ENCODE data around the gene RHOB.
"Not testable (repeated sequence)": the region's sequence is repeated elsewhere in the genome, so short reads cannot be mapped to it uniquely, and the experiment has no call there.

Gene RHOB

DNA sequence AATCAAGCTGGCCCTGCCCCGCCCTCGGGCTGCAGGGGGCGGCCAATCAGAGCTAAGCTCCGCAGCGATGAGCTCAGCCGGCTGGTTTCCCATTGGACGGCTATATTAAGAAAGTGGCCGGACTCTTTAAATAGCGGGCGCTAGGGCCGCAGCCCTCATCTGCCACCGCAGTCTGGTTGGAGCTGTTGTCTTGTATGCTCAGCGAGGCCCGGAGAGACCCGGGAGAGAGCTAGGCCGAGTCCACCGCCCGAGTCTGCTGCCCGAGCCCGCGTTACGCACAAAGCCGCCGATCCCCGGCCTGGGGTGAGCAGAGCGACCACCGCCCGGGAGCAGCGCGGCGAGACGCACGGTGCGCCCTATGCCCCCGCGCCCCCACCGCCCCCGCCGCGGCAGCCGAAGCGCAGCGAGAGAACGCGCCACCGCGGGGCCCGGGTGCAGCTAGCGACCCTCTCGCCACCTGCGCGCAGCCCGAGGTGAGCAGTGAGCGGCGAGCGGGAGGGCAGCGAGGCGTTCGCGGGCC lies at the start of gene RHOB:
TSS of gene RHOB (plus strand) at position 158 of the 520 bp plus-strand sequence. CDS start 392 bp downstream, outside the sequence.
- DNase-seq, result peak; percentile 77

DNA sequence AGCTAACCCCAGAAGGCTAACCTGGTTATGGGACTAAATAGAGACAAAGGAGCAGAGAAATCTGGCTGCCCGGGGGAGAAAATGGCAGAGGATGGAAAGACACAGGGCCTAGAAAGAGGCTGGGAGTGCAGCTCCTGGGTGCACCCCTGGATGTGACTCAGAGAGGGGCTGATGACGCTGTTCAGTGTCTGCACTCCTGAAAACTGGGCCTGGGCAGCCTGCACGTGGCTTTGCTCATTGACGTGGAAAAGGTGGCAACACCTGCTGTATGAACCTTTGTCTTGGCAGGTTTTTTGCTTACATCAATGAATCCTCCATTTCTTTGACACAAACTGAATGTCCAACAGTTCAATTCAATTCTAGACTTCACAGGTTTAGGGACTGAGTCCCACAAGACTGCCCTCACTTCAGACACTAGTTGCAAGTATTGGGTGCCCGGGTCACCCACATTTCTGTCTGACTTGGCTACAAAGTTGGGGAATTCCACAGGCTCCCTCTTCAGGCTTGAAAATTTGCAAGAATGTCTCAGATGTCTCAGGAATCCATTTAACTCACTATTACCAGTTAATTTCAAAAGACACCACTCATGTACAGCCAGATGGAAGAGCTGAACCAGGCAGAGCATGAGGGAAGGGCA lies 48.9 kb upstream of the RHOB start:
- no peak for DNase-seq

DNA sequence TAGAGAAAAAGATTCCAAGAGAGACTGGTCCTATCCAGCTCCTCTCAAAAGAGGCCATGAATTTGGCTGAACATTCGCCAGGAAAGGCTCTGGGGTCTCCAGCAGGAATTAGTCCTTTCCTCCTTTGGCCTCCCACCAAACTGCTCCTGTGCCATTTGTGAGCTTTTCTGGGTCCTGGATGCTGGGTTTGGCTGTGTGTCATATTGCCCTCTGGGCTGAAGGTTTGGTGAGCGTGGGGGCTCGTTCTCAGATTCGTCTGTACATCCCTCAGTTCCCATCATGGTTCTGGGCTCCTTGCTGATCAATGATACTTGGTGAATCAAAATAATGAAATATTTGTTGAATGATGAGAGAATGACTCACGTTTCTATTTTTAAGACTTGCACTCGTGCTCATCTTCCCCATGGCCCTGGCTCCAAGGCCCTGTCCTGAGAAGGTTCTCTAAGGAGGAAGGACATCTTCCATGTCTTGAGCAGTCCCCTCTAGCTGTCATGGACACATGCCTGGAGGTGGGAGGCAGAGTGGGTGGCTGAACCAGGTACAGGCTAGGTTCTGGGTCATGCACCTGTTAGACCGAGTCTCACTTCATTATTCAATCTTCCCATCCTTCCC lies 47.8 kb upstream of the RHOB start:
- DNase-seq, result no peak

DNA sequence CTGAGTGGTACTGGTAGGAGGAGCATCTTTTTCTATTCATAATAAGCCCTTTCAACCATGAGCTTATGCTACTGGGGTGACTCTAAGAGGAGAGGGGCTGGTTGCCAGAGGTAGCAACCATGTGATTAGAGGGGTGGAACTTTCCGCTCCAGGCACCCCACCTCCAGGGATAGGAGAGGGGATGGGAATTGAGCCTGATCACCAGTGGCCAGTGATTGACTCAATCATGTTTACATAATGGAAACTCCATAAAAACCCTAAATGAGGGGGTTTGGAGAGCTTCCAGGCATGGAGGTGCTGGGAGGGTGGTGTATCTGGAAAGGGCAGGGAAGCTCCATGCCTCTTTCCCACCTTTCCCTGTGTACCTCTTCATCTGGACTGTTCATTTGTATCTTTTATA lies 46.6 kb upstream of the RHOB start:
- DNase-seq, result no peak

DNA sequence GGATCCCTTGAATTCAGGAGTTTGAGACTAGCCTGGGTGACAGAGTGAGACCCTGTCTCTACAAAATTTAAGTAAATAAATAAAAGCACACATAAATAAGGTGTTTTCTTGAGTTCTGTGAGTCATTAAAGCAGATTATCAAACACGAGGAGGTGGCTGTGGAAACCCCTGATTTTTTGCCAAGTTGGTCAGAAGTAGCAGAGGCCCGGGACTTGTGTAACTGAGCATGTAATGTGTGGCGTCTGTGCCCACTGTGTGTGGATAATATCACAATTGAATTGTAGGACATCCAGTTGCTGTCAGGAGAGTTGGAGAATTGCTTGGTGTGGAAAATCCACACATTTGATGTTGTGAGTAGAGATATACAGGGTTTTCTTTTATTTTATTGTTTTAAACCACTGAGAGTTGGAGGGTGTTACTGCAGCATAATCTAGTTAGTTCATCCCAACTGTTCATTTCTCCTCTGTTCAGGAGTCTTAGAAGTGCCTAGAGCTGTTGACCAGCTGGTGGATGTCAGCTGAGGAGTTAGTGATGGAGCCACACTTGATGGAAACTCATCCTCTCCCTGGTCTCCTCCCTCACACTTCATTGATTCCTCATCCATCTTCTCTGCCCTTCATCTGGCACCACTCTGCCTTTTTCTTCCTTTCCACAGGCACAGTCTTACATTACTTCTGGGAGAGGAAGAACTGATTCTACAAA lies 45.9 kb upstream of the RHOB start:
- no peak for DNase-seq

DNA sequence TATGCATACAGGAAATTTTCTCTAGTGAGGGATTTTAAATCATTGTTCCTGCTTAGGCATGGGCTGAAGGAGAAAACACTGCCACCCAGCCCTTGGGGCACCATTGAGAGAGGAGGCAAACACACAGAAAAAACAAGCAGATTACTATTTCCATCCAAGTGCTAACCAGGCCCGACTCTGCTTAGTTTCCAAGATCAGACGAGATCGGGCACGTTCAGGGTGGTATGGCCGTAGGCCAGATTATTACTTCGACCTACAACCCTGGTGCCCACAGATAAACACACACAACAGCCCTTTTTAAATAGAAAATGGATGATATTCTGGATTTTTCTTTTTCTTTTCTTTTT lies 45.4 kb upstream of the RHOB start:
- no peak for DNase-seq

DNA sequence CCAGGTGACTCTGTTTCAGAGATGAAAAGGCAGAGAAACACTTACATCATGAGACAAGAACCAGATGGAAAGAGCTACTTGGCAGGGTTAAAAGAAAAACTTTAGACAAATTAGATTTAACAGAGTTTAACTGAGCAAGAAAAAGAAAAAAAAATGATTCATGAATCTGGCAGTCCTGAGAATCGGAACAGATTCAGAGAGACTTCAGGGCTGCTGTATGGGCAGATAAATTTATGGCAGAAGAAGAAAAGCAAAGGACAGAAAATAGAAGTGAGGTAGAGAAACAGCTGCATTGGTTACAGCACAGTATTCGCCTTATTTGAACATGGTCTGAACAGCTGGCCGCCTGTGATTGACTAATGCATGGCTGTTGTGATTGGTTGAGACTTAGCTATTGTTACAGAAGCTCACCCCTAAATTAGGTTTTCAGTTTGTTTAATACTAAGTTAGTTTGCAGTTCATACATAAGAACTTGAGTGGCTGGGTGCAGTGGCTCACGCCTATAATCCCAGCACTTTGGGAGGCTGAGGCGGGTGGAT lies 43.0 kb upstream of the RHOB start:
- no peak for DNase-seq

DNA sequence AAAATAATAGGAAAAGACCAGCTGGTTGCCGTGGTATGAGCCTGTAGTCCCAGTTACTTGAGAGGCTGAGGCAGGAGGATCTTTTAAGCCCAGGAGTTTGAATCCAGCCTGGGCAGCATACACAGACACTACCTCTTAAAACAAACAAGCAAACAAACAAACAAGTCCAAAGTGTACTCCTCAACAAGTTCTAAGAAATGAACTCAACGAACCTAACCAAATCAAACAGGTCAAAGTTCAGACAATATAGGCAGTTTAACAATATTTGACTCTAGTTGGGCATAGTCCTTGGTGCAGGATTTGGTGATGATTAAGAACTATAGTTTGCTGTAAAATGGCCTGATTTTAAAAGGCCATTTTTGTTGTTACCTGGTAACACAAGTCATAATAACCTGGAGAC lies 41.9 kb upstream of the RHOB start:
- DNase-seq, result no peak

DNA sequence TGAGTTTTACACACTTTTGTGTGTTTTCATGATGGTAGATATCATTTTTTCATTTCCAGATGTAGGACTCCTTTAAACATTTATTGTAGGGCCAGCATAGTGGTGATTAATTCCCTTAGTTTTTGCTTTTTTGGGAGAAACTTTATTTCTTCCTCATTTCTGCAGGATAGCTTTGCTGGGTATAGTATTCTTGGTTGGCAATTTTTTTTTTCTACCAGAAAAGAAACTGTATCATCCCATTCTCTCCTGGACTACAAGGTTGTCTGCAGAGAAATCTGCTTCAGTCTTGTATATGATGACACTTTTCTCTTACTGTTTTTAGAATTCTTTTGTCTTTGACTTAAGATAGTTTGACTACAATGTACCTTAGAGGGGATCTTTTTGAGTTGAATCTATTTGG lies 37.8 kb upstream of the RHOB start:
- DNase-seq, result no peak

DNA sequence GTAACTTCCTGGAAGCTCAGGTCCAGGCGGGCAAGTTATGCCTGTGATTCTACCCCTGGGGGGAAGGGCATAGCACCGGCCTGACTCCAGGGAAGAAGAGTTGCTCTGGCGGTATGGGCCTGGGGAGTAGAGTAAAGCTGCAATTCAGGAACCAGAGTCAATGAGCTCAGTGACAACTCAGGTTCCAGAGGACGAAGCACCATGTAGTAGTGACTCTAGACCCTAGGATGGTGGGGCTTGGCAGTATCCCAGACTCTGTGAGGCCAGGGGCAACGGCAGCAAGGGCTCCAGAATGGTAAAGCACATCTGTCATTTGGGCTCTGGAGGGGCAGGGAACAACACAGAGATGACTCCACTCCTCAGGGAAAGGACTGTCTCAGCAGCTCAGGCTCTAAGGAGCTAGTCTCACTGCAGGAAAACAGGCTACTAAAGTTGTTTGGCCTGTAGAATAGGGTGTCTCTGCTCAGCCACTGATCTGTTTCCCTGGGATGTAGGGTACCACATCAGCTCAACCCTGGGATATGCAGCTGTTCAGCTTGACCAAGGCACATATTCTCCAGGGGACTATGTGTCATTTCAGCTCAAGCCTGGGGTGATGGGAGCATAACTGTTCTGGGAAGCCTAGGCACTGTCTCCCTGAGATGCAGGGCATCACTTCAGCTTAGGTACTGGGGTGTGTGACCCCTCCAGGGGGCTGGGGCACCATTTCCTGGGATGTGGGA lies 36.2 kb upstream of the RHOB start:
- no peak for DNase-seq

DNA sequence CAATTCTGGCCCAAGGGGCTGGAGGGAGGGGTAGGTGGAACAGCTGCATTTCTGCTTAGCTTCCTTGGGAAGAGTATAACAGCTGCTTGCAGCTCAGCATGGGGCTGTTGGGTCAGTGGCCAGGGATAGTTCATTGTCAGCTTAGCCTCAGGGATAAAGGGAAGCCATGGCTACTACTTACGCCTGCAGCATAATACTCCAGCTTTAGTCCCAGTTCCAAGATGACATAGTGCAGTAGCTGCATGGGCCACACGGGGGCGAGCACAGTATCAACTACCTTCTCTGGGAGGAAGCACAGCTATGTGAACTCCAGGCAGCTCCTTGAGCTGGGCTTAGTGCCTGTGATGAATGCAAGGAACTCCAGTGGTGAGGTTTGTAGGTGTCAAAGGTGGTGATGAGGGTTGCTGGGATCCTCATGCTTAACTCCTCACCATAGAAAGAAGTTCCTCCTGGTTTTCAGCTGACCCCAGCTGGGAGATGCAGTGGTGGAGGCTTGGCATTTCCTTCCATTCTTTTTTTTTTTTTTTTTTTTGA lies 35.4 kb upstream of the RHOB start:
- peak; percentile 63 for DNase-seq

DNA sequence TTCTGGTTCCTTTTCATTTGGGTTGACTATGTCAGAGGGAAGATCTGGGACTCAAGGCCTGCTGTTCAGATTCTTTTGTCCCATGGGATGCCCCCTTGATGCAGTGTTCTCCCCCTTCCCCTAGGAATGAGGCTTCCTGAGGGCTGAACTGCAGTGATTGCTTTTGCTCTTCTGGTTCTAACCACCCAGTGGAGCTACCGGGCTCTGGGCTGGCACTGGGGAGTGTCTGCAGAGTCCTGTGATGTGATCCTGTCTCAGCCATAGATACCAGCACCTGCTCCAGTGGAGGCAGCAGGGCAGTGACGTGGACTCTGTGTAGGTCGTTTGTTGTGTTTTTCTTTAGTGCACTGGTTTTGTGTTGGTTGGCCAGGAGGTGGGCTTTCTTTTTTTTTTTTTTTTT lies 32.1 kb upstream of the RHOB start:
- no peak for DNase-seq

DNA sequence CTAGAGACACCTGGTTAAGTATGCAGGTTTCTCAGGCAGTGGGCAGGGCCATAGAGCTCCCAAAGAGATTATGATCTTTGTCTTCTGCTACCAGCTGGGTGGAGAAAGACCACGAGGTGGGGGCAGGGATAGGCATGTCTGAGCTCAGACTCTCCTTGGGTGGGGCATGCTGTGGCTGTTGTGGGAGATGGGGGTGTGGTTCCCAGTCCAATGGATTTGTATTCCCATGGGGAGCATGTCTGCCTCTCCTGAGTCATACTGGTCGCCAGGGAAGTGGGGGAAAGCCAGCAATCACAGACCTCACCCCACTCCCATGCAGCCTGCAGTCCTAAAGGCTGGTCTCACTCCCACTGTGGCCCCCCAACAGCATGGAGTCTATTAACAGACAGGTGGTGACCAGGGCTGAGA lies 31.4 kb upstream of the RHOB start:
- no peak for DNase-seq

DNA sequence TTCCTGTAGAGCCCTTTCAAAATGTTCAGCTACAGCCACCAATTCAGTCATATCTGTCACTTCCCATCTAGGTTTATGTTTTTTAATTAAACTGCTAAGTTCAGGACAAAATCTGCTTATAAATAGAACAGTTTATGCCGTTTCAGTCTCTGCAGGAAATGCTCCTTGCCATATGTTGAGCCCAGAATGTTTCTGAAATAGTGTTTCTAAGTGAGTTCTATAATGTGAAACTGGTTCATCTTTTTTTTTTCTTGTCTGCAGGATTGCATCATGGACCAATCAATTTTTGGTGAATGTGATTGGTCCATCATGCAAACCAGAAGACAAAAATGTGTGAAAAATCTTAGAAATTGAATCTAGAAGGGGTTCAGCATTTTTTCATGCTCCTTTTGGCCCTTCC lies 30.2 kb upstream of the RHOB start:
- no peak for DNase-seq

DNA sequence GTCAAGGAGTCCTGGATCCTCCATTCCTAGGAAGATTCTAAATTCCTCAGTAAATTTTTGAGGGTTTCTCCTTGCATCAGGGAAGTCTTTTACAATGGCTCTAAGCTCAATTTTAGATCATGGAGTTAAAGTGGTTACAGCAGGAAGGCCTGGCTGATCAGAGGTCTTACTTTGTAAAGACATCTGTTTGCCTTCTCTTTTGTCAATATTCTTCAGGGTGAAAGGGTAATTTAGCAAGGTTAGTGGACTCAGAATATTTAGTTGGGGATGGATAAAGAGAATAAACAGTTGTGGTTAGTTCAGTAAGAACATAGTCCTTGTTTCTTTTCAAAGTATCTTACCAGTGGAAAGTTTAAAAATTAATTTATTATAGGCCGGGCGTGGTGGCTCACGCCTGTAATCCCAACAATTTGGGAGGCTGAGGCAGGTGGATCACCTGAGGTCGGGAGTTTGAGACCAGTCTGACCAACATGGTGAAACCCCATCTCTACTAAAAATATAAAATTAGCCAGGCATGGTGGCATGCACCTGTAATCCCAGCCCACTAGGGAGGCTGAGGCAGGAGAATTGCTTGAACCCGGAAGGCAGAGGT lies 29.5 kb upstream of the RHOB start:
- DNase-seq, result not testable (repeated sequence)

DNA sequence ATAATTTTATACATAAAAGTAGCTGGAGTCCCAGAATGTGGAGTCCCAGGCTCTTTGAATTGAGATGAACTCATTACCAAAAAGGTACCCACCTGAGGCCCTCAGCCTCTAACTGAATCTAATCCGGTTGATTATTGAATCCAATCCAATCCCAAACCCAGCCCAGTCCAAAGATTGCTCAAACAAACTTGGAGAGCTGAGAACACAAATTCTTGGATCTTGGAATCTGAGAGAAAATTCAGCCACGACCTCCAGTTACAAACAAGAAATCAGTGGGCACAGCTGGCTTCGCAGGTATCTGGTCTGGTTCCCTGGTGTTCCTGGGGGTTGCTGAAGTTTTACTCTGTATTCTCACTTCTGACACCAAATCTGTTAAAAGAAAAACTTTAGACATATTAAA lies 28.4 kb upstream of the RHOB start:
- no peak for DNase-seq

DNA sequence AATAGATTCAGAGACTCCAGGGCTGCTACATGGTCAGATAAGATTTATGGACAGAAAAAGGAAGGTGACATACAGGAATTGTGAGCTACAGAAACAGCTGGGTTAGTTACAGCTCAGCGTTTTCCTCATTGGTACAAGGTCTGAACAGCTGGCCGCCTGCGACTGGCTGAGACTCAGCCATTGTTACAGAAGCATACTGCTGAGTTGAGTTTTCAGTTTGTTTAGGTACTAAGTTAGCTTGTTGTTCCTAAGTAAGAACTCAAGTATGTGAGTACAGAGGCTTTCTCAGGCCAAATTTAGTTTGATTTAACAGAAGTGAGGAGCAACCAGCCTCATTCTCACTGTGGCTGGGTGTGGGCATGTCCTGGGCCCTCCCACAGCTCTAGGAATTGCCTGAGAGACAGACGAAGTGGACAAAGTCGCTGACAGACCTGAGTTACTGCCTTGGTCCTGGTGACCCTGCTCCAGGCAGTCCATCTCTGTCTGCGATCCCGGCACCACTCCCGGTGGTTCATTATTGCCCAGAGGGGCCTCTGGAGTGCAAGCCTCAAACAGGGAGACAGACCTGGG lies 27.8 kb upstream of the RHOB start:
- DNase-seq, result no peak

DNA sequence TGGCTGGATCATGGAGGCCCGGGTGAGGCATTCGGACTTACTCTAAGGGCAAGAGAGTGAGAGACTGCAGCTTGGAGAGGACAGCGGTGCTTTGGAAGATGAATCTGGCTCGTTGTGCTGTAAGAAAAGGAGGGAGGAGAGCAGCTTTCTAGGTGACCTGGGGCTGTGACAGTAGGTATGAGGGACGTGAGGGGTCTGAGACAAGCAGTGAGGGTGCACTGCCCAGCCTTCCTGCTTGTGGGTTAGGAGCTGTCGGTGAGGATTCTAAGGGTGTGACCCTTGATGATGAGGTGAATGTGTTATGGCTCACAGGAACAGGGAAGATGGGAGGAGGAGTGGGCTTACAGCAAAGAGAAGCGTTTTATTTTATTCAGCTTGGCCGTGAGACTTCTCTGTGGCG lies 27.1 kb upstream of the RHOB start:
- DNase-seq, result no peak

DNA sequence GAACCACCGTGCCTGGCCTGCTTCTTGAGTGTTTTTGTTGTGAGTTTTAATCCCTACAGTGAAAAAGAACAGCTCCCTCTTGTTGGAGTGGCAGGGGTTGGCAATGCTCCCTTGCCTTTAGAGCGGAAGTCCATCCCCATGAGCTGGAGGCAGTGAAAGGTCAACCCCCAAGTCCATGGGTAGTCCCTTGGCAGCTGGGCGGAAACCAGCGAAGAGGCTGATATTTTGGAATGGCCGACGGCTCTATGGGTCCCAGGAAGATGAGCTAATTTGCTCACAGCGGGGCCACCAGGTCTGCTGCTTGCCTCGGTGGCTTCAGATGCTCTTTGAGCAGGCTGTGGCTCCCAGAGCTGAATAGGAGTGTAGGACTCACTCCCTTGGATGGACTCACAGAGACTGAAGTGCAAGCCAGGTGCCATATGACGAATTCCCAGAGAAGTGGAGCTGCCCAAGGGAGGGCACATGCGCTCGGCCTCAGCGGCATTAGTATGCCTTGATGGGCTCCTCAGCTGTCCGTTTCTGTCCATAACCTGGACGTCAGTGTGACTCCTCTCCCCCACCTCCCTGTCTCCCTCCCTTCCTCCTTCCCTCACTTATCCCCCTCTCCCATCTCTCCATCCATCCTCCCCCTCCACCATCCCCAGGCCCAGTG lies 25.4 kb upstream of the RHOB start:
- DNase-seq, result no peak

DNA sequence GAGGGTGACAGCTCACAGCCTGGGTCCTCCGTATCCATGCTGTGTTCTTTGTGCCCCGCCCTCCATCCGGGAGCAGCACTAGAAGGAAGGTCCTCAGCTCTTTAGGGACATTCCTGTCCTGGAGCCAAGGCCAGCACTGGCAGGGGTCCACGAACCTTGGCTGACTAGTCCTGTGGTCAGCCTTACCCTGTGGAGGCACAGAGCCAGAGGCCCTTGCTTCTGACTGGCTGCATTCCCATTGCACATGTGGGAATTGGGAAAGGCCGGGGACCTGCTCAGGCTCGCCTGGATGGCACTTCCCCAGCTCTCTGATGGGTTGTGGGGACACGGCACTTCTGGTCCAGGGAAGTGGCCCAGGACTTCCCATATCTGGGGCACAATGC lies 24.9 kb upstream of the RHOB start:
- no peak for DNase-seq

DNA sequence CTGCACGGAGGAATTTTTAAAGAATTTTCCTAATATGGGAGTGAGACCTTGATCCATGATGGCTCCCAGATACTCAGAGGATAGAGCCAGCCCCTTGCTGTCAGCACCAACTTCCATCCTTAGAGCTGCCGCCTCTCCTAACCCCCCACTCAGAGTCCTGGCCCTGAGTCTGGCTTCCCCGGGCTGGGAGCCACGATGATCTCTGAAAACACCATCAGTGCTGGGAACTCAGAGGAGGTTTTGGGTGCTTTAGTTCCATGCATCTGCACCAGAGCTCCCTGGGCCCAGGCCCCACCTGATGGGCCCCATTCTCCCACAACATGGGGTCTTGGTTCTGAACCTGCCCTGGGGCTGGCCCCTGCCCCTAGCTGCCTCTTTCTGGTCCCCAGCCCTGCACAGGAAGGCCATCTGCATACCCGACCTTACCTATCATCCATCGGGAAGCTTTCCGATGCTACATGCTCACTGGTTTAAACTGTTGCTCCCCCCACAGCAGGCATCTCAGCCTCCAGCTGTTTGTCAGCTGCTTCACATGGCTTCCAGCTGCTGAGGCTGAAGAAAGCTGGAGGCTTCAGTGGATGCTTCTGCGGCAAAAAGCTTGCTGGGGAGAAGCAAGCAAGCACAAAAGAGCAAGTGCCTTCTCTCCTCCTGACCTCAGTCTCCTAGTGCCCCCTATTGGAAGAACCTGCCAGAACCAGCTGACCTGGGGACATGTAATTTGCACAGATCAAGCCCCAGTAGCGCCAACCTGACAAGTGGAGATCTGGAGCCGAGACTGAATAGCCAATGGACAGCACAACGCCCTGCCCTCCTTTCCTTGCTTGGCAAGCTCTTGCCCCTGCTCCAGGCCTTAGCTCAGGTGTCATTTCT lies 24.2 kb upstream of the RHOB start:
- DNase-seq, result no peak
